SK-N-SH treated with all-trans-retinoic acid at 6 μM for 48 hours (cell line): ENCODE data around the gene PALLD.

ENCODE experiments used
- OSR1 ChIP-seq: fragments of 250-450 bp; sonication (Bioruptor Pico); IDR thresholded peaks from 2 replicates; pipeline ENCODE4 v1.8.0; 2022; ENCODE audit warnings: moderate library complexity, mild to moderate bottlenecking, inconsistent platforms
- ZNF70 ChIP-seq: fragments of 450-650 bp; formaldehyde crosslinking; IDR thresholded peaks from 2 replicates; pipeline ENCODE4 v1.5.0; 2020; ENCODE audit warnings: mild to moderate bottlenecking, moderate library complexity

- TF ChIP-seq OSR1 (CRISPR knock-in tag) (no peak), ZNF70 (CRISPR knock-in tag) (no peak)
Measured at GRCh38 chr4:168678751-168679366, 182.0 kb downstream of the PALLD start.
